SU-DHL-6 (cell line): ENCODE results near the gene SMPD3.

Experiments used
- CTCF ChIP-seq: fragments of 200-600 bp; sonication (generic); IDR thresholded peaks from one replicate; pipeline ENCODE4 v1.5.1; 2017; ENCODE audit warnings: antibody characterized with exemption, mild to moderate bottlenecking, low read length, moderate library complexity; ENCODE audit not compliant: insufficient read depth, poor library complexity, severe bottlenecking
- EZH2phosphoT487 ChIP-seq: fragments of 200-600 bp; sonication (generic), shearing (Covaris generic); conservative IDR thresholded peaks from 2 replicates; pipeline ENCODE4 v1.6.1; 2018; ENCODE audit warnings: mild to moderate bottlenecking, antibody characterized with exemption, low read length, moderate library complexity, mixed read lengths

- TF ChIP-seq CTCF (no peak), EZH2phosphoT487 (no peak)
Measured at GRCh38 chr16:68362262-68362913, 85.9 kb downstream of the SMPD3 start.
